GM18868 (cell line): ENCODE data around the gene TUFT1.

Experiments
- ATAC-seq: cut with Tn5 transposase; IDR thresholded peaks from one replicate; pipeline ENCODE4 v1.9.1; 2021; ENCODE audit warnings: mild to moderate bottlenecking, moderate library complexity; ENCODE audit not compliant: unreplicated experiment

The TUFT1 gene

DNA sequence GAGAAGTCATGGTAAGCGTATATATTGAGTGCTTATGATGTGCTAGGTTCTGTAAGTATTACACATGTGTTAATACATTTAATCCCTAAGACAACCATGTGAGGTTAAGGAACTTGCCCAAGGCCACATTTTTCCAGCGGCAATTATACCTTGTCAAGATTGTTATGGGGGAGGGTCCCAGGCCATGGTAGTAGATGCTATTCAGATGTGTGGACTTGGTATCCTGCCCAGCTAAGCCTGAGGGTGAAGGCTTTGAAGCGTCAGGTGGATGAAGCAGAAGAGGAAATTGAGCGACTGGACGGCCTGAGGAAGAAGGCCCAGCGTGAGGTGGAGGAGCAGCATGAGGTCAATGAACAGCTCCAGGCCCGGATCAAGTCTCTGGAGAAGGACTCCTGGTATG lies 3.6 kb upstream of the TUFT1 start:
- no peak for ATAC-seq

GRCh38 chr1:151537112-151537511 lies 3.0 kb upstream of the TUFT1 start:
- ATAC-seq = no peak

GRCh38 chr1:151539321-151540020 lies 638 bp upstream of the TUFT1 start:
- ATAC-seq = peak; percentile 62

DNA sequence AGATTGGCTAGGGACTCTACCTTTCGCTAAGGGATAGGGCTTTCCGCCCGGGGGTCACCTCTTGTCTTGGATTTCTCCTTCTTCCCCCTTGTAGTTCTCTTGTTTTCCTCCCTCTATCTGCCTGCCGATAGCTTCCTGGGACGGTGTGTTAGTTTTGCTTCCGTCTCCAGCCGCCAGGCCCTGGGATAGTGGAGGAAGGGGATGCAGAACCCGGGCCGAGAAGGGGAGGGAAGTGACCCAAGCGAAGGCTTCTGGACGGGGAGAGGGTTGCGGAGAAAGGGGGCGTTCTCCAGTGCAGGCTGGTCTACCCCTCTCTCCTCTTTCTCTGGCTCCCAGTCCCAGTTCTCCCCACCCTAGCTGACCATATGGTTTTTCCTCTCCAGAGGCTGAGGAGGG lies 871 bp downstream of the TUFT1 start:
- ATAC-seq = no peak

DNA sequence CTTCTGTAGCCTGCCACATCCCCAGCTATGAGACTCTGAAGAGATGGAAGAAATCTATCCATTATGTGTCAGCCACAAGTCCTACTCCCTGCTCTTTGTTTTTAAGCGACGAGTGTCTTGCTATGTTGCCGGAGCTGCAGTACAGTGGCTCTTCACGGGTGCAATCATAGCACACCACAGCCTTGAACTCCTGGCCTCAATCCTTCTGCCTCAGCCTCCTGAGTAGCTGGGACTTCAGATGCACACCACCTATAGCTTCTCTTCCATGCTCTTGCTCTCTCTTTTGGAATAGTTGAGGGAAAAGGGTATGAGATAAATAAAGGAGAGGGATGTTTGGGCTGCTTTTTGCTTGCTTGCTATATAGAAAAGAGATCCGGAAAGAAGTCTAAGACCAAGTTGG lies 1.6 kb downstream of the TUFT1 start:
- no peak for ATAC-seq

DNA sequence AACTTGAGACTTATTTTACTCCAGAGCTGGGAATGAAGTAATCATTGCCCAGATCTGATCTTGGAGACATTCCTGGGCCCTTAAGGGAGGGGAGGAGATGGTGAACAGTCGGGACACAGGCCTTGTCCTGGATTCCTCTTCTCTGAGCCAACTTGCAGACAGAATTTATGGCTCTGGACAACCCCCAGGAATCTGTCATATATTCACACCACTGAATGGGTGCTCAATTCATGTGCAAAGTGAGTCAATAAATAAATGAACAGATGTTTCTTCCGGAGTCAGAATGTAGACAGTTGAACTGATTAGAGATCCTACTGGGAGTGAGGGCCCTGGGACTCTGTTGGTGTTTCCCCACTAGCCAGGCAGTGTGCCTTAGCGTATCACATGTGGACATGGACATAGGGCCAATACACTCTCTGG lies 2.6 kb downstream of the TUFT1 start:
- no peak for ATAC-seq

GRCh38 chr1:151545542-151545941 lies 5.4 kb downstream of the TUFT1 start:
- ATAC-seq = no peak

DNA sequence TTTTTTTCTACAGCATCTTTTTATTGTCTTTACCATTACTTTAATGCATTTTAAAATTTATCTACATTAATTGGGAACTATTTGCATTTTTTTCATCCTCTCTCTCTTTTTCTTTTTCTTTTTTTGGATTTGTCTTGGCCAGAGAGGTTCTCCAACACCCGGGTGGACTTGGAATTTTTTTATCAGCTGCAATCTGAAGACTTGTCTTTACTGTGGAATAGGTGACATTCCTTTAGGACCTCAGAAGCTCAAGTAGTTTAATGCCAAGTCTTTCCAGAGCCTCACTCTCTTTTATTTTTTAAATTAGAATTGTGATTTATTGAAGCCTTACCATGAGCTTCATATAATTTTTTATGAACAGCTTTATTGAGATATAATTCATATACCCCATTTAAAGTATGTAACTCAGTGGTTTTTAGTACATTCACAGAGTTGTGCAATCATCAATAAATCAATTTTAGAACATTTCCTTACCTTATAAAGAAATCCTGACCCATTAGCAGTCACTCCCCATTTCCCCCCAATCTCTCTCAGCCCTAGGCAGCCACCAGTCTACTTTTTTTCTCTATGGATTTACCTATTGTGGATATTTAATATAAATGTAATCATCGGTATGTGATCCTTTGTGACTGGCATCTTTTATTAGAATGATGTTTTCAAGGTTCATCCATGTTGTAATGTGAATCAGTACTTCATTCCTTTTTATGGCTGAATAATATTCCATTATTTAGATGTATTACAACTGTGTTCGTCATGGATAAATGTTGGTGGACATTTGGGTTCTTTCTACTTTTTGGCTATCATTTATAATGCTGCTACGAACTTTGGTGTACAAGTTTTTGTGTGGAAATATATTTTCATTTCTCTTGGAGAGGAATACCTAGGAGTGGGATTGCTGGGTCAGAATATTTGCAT lies 6.2 kb downstream of the TUFT1 start:
- ATAC-seq = no peak

DNA sequence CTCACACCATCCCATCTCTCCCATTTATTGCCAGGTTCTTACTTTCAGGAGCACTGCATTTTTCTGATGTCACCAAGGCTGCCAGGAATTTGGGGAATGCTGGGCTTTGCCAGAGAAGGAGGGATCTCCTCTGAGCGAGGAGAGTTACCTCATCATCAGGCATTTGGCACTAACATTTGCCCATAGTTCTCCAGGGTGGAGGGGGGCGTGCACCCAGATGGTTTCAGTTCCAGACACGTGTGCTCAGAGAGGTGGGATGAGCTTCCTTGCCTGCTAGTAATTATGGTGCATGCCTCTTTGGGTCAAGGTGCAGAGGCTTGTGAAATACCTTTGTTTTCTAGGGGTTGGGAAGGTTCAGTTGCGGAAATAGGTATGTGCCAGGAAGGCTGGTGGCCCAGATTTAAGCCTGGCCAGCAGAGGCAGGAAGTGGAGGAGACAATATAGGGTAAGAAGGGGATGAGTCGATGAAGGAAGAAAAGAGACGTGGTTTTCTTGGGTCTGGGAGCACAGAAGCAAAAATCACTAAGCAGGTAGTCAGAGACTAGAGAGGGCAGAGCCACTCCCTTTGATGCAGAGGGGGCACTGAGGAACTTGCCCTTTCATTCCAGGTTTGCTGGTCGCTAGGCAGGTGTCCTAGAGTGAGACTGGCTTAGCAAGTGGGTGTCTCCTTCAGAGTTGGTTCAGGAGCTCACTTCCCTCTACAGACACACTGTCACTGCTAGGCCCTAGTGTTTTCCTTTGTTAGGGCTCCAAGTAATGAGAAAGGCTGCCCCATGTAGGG lies 7.2 kb downstream of the TUFT1 start:
- ATAC-seq = no peak

GRCh38 chr1:151547900-151548230 lies 7.8 kb downstream of the TUFT1 start:
- ATAC-seq = no peak

DNA sequence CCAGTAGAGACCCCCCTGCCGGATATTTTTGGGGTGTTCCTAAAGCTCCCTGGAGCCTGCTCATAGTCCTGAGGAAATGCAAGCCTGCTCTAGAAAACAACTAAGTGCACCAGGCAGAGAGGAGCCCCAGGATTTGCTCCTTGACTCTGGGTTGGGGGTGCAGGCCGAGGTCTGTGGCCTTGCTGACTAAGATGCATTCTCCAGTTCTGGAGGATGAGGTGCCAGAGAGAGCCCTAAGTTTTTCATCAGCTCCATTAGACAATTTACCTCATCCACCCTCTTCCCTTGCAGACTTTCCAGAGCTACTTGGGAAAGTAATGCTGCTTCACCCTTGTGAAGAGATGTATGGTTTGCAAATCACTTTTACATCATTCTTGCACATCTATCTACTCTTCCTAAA lies 9.1 kb downstream of the TUFT1 start:
- ATAC-seq = no peak

DNA sequence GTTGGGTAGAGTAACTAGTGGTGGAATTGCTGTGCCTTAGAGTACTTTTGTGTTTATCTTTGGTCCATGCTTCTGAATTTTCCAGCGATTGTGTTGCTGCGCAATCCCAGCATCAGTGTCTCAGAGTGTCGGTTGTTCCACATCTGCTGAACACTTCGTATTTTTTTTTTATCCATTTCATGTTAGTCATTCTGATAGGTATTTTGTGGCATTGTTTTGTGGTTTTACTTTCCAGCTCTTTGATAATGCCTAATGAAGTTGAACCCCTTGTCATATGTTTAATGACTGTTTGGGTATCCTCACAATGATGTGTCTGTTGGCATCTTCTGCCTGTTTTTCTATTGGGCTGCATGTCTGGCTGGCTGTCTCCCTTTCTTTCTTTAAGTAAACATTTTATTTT lies 13.6 kb downstream of the TUFT1 start:
- no peak for ATAC-seq

- ATAC-seq = no peak
Measured at GRCh38 chr1:151556052-151556451, 15.9 kb downstream of the TUFT1 start.

GRCh38 chr1:151562661-151563060 lies 22.6 kb downstream of the TUFT1 start:
- no peak for ATAC-seq

- ATAC-seq = no peak
Measured at GRCh38 chr1:151563376-151563775, 23.3 kb downstream of the TUFT1 start.

DNA sequence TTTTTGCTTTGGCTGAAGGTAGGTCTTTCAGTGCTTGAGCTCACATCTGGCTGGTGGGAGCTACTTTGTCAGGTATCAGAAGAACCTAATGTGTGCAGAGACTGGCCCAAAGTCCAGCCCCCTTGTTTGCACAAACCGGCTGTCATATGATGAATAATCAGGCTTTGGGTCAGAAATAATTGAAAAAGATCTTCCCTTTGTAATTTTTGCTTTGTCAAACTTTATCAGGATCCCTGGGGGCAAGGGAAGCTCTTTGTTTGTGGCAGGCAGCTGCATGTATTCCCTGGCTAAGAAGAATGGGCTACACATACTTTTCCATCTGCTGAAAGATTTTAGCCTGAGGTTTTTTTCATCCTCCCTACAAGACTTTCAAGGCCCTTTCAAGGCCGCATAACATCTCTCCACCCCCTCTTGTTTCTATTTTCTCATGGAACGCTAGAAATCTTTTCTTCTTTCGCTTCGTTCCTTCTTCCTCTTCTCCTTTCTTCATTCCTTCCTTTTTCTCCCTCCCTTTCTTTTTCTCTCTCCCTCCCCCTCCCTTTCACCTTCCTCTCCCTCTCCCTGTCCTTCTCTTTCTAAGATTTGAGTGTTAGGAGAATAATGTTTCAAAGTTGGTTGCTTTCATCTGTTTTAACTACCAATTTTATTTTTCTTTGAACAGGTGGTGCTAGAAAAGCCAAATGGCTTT lies 25.5 kb downstream of the TUFT1 start:
- no peak for ATAC-seq

DNA sequence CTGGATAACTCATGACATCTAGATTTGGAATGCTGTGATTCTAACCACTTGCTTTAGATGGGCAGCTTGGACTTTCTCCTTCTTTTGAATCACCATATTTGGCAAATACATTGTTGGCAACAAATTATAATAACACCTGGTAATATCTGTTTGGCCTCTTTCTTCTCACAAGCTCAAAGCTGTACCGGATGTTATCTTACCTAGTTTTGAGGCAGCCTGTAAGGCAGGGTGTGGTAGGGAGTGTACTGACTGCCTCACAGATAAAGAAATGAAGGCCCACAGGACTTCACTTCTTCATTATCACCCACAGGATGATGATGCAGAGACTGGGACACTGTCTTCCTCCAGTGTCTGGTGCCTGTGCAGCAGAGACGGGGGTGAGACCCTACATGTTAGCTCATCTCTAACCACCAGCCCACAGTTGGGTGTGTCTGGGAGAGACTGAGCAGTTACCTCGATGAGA lies 28.5 kb downstream of the TUFT1 start:
- ATAC-seq = no peak

DNA sequence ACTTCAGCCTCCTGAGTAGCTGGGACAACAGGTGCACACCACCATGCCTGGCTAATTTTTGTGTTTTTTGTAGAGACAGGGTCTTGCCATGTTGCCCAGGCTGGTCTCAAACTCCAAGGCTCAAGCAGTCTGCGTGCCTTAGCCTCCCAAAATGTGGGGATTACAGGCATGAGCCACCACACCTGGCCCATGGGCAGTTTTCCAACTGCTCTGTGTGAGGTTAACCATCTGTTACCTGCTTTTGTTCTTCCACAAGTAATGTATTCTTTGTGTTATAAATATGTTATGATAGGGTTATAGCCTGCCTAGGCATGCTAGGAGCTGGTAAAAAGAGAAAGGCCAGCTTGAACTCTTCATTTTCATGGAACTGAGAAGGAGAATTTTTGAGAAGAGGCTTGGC lies 30.7 kb downstream of the TUFT1 start:
- no peak for ATAC-seq

GRCh38 chr1:151574575-151575529 lies 34.7 kb downstream of the TUFT1 start:
- no peak for ATAC-seq

DNA sequence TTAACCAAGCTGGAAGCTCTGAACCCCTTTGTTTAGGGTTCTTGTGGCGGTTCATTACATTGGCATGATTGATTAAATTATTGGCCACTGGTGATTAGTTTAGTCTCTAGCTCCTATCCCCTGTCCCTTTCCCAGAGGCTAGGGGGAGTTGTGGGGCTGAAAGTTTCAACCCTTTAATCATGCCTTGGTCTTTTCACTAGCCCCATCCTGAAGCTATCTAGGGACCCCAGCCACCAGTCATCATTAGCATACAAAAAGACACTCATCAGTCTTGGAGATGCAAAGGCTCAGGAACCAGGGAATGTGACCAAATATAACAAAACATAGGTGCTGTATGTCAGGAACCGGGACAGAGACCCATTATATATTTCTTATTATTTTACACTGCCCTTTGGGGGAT lies 37.1 kb downstream of the TUFT1 start:
- ATAC-seq = no peak
